ENCODE data around the gene TEKT1.
"Not testable (repeated sequence)": the region's sequence is repeated elsewhere in the genome, so short reads cannot be mapped to it uniquely, and the experiment has no call there.

The TEKT1 gene

GRCh38 chr17:6831661-6832263 lies at the start of gene TEKT1:
Gene TEKT1 (minus strand): TSS chr17:6831729. CDS start chr17:6830376, 1,353 bp downstream.
- peak; percentile 76 for DNase-seq

GRCh38 chr17:6879221-6879975 lies 47.9 kb upstream of the TEKT1 start:
- not testable (repeated sequence) for DNase-seq

GRCh38 chr17:6875276-6875675 lies 43.7 kb upstream of the TEKT1 start:
- DNase-seq: not testable (repeated sequence)

- DNase-seq: no peak
Measured at GRCh38 chr17:6872936-6873335, 41.4 kb upstream of the TEKT1 start.

GRCh38 chr17:6870841-6871240 lies 39.3 kb upstream of the TEKT1 start:
- no peak for DNase-seq

- no peak for DNase-seq
Measured at GRCh38 chr17:6868582-6868981, 37.1 kb upstream of the TEKT1 start.

GRCh38 chr17:6867849-6868248 lies 36.3 kb upstream of the TEKT1 start:
- DNase-seq: no peak

GRCh38 chr17:6862825-6863224 lies 31.3 kb upstream of the TEKT1 start:
- no peak for DNase-seq

GRCh38 chr17:6862122-6862521 lies 30.6 kb upstream of the TEKT1 start:
- no peak for DNase-seq

GRCh38 chr17:6857904-6858303 lies 26.4 kb upstream of the TEKT1 start:
- DNase-seq: no peak

GRCh38 chr17:6857336-6857735 lies 25.8 kb upstream of the TEKT1 start:
- no peak for DNase-seq

GRCh38 chr17:6856051-6856450 lies 24.5 kb upstream of the TEKT1 start:
- no peak for DNase-seq

GRCh38 chr17:6853764-6854442 lies 22.4 kb upstream of the TEKT1 start:
- DNase-seq: no peak

- not testable (repeated sequence) for DNase-seq
Measured at GRCh38 chr17:6848545-6849179, 17.1 kb upstream of the TEKT1 start.

GRCh38 chr17:6846138-6846537 lies 14.6 kb upstream of the TEKT1 start:
- not testable (repeated sequence) for DNase-seq

GRCh38 chr17:6844406-6844805 lies 12.9 kb upstream of the TEKT1 start:
- not testable (repeated sequence) for DNase-seq

- no peak for DNase-seq
Measured at GRCh38 chr17:6843241-6843880, 11.8 kb upstream of the TEKT1 start.

- not testable (repeated sequence) for DNase-seq
Measured at GRCh38 chr17:6841769-6842168, 10.2 kb upstream of the TEKT1 start.

- no peak for DNase-seq
Measured at GRCh38 chr17:6830383-6830986, 1.0 kb downstream of the TEKT1 start.

GRCh38 chr17:6823011-6823442 lies 8.5 kb downstream of the TEKT1 start:
- DNase-seq: no peak

GRCh38 chr17:6818938-6819337 lies 12.6 kb downstream of the TEKT1 start:
- DNase-seq: no peak

- not testable (repeated sequence) for DNase-seq
Measured at GRCh38 chr17:6816368-6816767, 15.2 kb downstream of the TEKT1 start.

All from activated CD8-positive, alpha-beta memory T cell treated with anti-CD3 and anti-CD28 coated beads, Interleukin-2, amount 50 U/mL, for 48 hours (primary cell).